HG03045 (cell line): Measurements from ENCODE around the gene KCNQ5.

Experiments used
- ATAC-seq: cut with Tn5 transposase; IDR thresholded peaks from one replicate; pipeline ENCODE4 v1.9.1; 2021; ENCODE audit warnings: mild to moderate bottlenecking, moderate library complexity; ENCODE audit not compliant: unreplicated experiment

The KCNQ5 gene

DNA sequence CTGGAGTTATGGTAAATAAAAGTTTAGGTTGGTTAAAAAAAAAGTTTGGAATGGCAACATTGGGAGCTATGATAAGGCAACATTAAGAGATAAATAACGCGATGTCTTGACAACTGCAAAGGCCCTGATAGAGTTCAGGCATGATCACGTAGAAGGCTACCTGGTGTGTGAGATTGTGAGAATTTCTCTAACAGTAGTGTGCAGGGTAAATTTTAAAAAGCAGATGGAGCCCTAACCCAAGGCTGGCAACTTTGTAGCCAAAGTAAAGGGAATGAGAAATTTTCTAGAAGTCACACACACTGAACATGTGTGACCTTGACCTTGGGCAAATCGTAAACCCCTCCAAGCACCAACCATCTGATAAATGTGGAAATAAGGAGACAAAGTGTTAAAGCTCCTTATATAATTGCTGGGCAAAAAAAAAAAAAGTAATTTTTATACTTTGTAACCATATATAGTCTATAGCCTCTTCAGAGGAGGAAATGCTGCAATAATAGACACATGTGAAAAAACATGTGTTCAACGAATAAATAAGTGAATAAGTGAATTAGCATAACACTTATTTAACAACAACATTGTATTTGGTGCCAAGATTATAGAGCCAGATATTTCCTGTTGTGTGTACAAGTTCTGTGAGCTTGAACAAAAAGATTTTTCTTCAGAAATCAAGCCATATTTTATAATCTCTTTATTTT is 18.2 kb downstream of the KCNQ5 start:
- no peak for ATAC-seq

DNA sequence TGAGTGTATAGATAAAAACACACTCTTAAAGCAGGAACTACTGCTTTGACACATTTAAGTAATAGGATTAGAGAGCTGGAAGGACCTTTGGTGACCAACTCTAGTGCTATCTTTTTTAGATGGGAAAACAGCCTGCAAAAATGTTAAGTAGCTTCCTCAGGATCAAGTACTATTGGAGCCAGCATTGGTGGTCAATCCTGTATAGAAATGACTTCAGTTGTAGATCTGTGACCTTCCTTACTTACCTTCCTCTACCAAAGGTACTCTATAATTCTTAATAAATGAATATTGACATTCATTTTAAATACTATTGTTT is 18.7 kb downstream of the KCNQ5 start:
- no peak for ATAC-seq

DNA sequence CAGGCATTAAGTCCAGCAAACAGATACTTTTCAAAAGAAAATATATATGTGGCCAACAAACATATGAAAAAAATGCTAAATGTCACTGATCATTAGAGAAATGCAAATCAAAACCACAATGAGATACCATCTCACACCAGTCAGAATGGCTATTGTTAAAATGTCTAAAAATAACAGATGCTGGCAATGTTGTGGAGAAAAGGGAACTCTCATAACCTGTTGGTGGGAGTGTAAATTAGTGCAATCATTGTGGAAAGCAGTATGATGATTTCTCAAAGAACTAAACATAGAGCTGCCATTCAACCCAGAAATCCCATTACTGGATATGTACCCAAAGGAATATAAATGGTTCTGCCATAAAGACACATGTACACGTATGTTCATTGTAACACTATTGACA is 20.6 kb downstream of the KCNQ5 start:
- peak; percentile 49 for ATAC-seq

DNA sequence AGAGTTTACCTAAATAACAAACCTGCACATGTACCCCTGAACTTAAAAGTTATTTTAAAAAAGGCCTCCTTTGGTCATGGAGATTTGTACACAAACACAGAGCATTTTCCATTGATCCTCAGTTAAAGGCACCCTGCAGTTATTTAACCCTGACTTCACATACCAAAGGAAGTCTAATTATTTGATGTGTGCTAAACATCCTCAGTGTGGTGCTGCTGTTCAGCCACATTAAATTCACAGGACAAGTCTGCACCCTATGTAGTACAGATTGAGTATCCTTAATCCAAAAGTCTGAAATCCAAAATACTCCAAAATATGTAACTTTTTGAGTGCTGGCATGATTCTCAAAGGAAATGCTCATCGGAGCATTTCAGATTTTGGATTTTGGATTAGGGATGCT is 21.4 kb downstream of the KCNQ5 start:
- no peak for ATAC-seq

GRCh38 chr6:72646604-72647485 is 25.0 kb downstream of the KCNQ5 start:
- ATAC-seq, result no peak

DNA sequence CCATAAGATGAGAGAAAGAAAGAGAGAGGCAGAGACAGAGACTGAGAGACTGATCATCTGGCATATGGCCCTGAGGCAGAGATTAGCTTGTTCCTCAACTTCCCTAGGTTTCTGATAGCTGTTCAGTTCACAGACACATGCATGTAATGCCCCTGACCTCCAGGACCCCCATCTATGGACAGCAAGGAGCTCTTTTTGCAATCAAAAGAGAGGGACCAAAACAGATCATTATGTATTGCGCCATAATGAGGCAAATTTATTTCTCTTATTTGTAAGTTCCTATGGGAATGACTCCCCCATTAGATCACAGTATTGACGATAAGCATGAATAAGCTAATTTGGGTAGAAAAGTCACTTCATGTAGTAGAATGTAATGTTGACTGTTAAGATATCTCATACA is 25.6 kb downstream of the KCNQ5 start:
- no peak for ATAC-seq

- peak; percentile 48 for ATAC-seq
These were observed 27.4 kb downstream of the KCNQ5 start for GRCh38 chr6:72649032-72649984.

GRCh38 chr6:72650081-72650745 is 28.3 kb downstream of the KCNQ5 start:
- ATAC-seq, result no peak

DNA sequence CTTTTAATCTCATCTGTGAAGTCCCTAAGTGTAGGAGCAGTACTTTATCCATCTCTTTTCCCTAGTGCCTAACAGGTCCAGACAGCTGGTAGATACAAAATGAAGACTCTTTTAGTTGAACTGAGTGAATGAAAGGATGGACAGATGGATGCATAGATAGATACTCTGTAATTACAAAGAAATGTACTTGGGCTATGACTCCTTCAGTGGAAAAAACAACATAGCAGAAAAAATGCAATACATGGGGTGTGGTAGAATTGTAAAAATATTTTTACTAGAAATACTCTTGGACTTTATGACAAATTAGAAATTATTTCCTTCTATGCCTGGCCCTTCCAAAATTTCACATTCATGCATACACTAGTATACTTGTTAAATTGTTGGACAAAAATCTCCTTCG is 29.3 kb downstream of the KCNQ5 start:
- no peak for ATAC-seq

GRCh38 chr6:72651967-72652956 is 30.4 kb downstream of the KCNQ5 start:
- no peak for ATAC-seq

GRCh38 chr6:72653026-72653425 is 31.2 kb downstream of the KCNQ5 start:
- ATAC-seq, result no peak

GRCh38 chr6:72654071-72654621 is 32.3 kb downstream of the KCNQ5 start:
- ATAC-seq, result peak; percentile 69

- ATAC-seq, result no peak
These were observed 35.7 kb downstream of the KCNQ5 start for GRCh38 chr6:72657407-72658197.

DNA sequence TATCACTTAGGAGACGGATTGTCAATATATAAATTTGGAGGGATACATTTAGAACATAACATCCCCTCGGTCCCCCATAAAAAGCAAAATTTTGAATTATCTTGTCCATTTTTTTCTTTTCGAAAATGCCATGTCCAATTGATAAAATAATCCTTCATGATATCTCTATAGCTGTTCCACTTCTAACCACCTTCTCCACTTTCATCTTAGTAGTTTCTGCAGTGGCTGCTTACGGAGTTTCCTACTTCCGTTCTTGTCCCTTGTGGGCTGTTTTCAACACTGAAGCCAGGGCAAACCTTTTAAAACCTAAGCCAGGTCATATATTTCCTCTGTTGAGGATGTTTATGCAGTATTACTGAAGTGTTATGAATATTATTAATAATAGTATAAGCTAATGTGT is 37.9 kb downstream of the KCNQ5 start:
- ATAC-seq, result no peak

DNA sequence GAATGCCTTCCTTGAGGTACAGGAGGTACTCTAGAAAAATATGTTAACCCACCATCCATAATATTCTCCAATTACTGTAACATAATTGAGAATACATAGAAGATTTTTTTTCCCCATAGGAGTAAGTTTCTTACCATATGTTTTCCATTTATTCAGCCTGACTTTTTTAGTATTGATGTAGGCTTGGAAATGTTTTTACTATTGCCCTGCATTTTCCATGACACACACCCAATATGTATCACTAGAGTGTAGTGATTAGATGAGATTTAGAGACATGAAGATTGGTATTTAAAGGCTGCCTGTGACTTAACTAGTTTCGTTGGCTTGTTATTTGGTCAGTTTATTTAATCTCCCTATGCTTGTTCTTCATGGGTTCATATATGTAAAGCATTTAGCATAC is 39.5 kb downstream of the KCNQ5 start:
- ATAC-seq, result no peak

- ATAC-seq, result no peak
These were observed 43.7 kb downstream of the KCNQ5 start for GRCh38 chr6:72665599-72665998.

GRCh38 chr6:72669324-72669723 is 47.5 kb downstream of the KCNQ5 start:
- ATAC-seq, result no peak

DNA sequence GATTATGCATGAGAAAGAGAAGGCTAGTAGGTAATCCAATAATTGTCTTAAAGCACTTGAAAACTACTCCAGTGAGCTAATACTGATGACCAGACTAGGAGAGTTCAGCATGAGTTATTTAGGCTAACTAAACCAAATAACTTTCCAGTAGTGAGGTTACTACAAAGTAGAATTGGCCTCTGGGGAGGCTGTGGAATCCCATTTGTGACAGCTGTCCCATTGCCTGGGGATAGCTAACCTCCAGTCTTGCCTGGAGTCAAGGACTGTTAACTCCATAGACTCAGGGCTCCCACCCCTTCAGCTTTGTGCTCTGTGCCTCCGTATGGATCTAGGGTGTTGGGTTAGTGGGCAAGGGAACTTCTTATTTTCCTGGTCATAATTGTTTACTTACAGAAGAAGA is 51.0 kb downstream of the KCNQ5 start:
- no peak for ATAC-seq

DNA sequence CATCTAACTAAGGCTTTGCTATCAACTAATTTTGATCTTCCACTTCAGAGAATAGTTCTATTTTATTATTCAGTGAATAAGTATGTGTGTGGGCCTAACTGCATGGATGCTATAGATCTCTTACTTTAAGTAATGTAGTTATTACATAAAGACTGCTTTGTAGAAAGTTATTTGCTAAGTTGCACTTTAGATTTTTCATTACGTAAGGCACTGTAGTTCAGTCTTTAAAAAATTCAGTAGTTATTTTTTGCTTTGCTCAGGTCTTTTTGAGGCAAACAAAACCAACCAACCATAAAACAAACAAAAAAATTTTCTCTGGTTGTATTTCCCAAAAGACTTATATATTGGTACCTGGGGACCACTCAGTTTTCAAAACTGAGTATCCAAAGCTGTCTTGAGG is 53.0 kb downstream of the KCNQ5 start:
- ATAC-seq, result no peak
